Renal cortex interstitium (tissue), 11 donors: ENCODE measurements around the gene CACUL1. TPM values are rescaled to one million over a fixed set of nuclear protein-coding genes. Genes with fewer than 3 reads are reported as not detected.

ENCODE experiments used
- DNase-seq, 11 donors: peaks; one replicate each; pipeline ENCODE4 v3.0.0-alpha.2; 2013; ENCODE audit warnings: low read depth in 9 of 11, low spot score in 4 of 11; ENCODE audit errors: extremely low read depth in 1 of 11
- polyA plus RNA-seq, 3 donors: library from polyadenylated mRNA; unstranded; fragments of 120-200 nt; gene quantifications; one replicate each; pipeline ENCODE4 v1.2.1, GENCODE V29; 2013; ENCODE audit not compliant: insufficient read length in 3 of 3

Gene CACUL1
- polyA plus RNA-seq, 3 donors: 24.5 to 39.6 (median 31.6) TPM

- no peak for DNase-seq
These were observed 22.2 kb upstream of the CACUL1 start for GRCh38 chr10:118776960-118777359.

DNA sequence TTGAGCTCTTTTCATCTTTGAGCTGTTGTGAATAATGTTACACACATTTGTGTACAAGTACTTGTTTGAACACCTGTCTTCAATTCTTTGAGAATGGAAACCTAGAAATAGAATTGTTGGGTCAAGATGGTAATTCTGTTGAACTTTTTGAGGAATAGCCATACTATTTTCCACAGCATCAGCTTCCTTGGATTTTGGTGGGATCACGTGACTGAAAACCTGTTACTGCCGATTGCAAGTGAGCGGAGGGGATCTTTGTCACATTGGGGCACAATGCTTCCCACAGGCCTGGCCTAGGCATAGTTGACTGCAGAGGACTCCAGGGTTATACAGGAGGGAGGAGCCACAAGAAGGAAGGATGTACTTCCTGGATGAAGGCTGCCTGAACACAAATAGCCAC lies 21.3 kb upstream of the CACUL1 start:
- DNase-seq: no peak

DNA sequence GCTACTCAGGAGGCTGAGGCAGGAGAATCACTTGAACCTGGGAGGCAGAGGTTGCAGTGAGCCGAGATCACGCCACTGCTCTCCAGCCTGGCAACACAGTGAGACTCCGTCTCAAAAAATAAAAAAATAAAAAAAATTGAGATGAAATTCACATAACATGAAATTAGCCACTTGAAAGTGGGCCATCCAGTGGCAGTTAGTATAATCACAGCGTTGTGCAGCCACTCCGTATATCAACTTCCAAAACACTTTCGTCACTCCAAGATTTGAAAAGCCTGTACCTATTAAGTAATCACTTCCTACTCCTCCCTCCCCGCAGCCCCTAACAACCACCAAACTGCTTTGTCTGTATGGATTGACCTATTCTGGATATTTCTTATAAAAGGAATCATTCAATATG lies 20.7 kb upstream of the CACUL1 start:
- no peak for DNase-seq

GRCh38 chr10:118773041-118773440 lies 18.3 kb upstream of the CACUL1 start:
- no peak for DNase-seq

GRCh38 chr10:118771976-118772375 lies 17.2 kb upstream of the CACUL1 start:
- no peak for DNase-seq

GRCh38 chr10:118769898-118770600 lies 15.3 kb upstream of the CACUL1 start:
- no peak for DNase-seq

DNA sequence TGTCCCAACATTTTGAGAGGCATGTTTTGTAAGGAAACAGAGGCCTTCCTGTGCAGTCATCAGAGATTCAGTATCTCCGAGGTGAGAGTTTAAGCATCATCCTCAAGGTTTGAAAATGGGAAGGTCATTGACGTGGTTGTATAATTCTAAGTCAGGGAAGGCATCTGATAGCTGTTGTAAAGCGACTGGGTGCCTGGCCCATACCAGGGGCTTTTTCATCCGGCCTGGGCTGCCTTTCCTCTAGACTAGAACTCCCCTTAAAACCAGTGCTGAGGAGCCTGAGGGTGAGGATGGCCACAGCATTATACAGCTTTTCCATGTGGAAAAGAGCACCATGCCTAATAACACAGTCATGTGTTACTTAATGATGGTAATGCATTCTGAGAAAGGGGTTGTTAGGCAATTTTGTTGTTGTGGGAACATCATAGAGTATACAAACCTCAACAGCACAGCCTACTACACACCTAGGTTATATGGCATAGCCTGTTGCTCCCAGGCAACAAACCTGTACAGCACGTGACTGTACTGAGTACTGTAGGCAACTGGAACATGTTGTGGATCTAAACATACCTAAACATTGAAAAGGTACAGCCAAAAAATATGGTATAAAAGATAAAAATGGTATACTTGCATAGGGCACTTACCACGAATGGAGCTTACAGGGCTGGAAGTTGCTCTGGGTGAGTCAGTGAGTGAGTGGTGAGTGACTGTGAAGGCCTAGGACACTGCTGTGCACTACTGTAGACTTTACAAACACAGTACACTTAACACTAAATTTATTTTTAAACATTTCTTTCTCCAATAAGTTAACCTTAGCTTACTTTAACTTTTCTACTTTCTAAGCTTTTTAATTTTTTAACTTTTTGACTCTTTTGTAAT lies 13.5 kb upstream of the CACUL1 start:
- DNase-seq: no peak

DNA sequence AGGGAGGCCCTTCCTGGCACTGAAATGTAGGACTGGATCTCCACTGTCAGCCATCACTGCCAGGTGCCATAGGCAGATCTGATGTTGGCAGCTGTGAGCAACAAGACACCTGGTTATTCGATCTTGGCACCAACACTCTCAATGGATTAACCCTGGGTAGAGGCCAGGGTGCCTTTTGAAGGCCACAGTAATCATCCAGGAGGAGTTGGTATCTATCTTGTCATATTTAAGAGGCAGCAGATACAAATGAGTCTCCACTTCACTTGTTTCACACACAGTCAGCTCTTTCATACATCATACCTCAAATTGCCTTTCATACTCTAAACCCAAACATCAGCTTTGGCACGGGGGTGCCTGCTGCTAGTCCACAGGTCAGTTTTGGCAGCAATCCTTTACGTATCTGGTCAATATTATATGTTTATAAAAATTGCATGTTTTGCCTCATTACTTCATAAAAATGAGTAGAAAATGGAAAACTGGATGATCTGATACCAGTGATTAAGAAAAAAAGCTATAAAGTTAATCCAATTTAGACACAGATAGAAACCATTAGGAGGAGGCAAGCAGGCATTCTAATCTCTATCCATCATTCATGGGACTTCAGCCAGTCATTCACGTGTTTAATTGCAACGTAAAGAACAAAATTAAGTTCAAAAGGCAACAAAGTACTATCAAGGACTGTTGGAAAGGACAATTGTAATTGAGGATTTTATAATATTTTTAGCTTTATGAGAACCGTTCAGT lies 12.7 kb upstream of the CACUL1 start:
- DNase-seq: no peak

DNA sequence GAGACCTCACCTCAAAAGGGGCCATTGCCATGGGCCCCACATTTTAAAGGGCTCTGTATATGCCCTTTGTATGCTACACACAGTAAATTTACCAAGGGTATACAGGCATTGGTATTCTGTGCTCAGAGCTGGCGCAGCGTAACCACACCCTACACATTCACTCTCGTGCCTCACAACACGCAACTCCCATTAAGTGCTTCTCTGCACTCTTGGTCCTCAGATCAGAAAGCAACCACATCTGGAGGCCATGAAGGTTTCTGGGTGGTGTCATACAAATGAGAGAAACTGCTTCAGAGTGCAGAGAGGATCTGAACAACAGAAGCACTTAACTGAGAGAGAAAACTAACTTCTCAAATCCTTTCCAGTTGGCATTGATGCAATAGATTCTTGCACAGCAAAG lies 9.4 kb upstream of the CACUL1 start:
- DNase-seq: no peak

DNA sequence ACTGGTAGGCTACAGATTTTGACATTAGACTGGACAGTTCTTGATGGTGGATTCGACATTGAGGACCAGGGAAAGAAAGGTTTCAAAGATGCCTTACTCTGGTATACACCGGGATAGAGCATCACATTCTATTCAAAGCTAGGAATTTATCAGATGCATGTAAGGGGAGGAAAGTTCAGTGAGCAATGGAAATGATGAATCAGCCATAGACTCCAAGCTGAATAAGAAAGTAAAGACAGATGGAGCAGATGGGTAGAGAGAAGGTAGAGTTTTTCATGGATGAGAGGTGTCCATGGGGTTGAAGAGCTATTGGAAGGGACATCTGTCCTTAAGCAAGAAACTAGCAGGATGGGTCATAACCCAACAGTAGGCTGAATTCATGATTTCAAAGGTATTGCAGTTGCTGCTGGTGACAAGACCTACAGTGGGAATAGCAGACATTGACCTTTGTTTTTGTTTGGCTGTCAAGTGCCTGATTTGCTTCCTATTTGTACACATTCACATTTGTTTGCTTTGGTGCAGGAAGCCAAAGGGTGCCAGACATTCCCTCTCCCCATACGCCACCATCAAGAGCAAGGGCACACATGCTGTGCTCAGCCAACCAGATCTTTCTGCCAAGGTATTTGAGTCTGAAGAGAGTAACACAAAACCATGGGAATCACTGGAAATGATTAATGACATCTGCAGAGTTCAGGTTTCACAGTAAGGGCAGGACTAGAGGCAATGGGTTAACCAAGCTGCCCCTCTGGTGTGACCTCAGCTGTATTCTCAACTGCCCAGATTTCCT lies 8.6 kb upstream of the CACUL1 start:
- DNase-seq: peak in 10 of 11 donors; percentile 31 to 81 (median 62)

GRCh38 chr10:118760265-118760664 lies 5.5 kb upstream of the CACUL1 start:
- DNase-seq: no peak

- DNase-seq: no peak
These were observed 3.7 kb upstream of the CACUL1 start for GRCh38 chr10:118758449-118758848.

- DNase-seq: peak in 7 of 11 donors; percentile 20 to 62 (median 57)
These were observed 578 bp downstream of the CACUL1 start for GRCh38 chr10:118754229-118754555.

DNA sequence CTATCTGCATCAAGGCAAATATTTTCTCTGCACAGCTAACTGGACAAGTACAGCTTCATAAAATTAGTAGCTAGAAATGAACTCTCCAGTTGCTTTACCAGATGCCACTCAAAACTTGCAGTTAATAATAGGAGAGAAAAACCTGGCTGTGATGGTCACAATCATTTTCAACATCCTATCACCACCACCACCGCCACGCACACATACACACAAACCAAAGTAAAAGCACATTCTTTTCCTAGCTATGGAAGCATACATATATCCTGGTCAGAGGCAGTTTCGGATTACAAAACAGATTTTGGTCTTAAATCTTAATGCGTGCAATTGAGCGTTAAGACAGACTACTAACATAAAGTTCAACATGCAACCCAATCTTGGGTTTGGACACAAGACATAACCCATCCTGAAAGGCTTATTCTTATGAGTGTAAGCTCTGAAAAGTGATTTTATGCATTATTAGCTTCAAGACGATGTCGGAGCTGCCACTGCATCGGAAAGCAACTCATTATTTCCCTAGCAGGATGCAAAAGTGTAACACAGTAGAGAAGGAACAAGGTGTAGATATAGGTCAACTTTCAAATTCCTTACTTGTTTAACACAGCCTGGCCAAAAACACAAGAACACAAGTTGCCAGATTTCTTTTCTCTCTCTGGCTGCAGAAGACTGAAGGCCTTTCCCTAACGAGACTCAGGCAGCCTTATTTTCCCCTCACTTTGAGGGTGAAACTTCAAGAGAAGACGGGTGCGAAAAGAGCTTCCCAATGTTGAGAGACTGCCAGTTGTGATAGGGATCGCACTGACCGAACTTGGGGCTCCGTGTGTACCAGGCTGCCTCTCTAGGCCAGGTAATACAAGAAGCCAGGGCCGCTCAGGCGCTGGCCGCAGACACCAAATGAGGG lies 1.2 kb downstream of the CACUL1 start:
- DNase-seq: peak in 3 of 11 donors; percentile 8 to 59 (median 52)

- DNase-seq: no peak
These were observed 2.4 kb downstream of the CACUL1 start for GRCh38 chr10:118752409-118752808.

DNA sequence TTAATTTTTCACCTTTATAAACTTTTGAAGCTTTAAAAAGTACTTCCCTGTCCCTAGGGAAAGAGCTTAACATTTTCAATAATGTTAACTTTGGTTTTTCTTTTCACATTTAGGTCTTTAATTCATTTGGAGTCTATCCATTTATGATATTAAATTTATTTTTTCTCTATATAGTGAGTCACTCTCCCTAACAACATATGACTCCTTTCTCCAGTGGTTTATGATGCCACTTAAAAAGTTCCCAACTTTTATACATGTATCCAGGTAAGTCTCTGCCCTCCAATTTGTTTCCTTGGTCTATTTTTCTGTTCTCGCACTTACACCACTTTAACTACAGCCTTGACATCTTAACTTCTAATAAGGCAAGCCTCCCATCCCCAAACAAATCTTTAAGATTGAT lies 3.5 kb downstream of the CACUL1 start:
- no peak for DNase-seq

DNA sequence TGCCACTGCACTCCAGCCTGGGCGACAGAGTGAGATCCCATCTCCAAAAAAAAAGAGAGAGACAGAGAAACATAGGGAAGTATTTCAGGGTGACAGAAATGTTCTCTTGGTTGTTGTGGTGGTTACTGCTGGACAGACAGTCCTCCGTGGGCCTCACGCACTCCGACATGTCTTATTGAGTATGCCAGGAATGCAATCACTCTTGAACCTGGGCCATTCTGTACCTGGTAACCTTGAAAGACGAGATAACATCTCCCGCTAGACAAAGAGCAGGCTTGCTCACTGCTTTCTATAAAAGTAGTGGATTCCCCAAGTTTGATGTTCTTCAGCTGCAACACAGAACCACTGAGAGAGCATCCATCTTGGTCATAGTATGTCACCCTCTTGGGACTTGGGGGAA lies 6.7 kb downstream of the CACUL1 start:
- DNase-seq: no peak

DNA sequence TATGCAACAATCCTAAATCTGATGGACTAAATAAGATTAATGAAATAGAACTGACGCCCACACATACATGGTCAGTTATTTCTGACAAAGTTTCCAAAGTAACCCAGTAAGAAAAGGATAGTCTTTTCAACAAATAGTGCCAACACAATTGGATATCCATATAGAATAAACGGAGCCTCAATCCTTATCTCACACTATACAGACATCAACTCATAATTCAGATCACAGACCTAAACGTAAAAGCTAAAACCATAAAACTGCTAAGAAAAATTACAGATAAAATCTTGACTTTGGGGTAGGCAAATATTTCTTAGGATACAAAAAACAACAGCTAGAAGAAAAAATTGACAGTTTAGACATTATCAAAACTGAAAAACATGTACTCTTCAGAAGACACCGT lies 8.5 kb downstream of the CACUL1 start:
- DNase-seq: no peak
